Measurements from ENCODE around the gene TSHZ2.
A peak's percentile ranks its signal among the peaks of the same experiment; 100 is the strongest.
"Not testable (repeated sequence)": the region's sequence is repeated elsewhere in the genome, so short reads cannot be mapped to it uniquely, and the experiment has no call there.

Gene TSHZ2

DNA sequence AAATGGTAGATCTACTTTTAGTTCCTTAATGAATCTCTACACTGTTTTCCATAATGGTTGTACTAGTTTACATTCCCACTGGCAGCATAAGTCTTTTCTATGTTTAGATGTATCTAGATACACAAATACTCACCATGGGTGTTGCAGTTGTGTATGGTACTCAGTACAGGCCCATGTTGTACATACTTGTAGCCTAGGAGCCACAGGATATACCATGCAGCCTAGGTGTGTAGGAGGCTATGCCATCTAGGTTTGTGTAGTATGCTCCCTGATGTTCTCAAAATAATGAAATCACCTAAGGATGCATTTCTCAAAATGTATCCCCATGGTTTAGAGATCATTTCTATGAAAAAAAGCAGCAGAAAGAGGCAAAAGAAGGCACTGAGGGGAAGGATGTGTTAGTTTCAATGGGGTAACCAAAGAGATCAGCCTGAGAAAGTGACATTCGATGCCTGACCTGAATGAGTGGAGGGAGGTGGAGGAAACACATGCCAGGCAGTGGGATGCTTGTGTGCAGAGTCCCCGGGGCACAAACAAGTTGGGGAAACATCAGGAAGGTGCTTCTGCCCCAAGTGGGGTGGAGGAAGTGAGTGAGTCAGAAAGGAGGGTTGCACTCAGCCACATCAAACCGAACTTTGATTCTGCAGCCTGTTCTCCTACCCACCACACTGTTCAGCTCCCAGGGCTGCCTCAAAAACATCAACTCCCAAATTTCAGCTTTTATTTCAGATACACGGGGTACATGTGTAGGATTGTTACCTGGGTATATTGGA is 430.3 kb downstream of the TSHZ2 start:
- DNase-seq = no peak

DNA sequence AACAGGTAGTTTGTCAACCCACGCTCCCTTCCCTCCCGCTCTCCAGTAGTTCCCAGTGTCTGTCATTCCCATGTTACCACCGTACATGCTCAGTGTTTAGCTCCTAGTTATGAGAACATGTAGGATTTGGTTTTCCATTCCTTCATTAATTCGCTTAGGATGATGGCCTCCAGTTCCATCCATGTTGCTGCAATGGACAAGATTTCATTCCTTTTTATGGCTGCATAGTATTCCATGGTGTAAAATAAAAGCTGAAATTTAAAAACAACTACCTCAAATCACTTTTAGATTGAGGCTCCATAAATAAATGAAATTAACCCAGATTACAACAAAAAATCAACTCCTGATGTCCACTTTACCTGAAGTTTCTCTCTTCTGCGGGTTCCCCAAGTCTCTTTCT is 430.9 kb downstream of the TSHZ2 start:
- DNase-seq = no peak

DNA sequence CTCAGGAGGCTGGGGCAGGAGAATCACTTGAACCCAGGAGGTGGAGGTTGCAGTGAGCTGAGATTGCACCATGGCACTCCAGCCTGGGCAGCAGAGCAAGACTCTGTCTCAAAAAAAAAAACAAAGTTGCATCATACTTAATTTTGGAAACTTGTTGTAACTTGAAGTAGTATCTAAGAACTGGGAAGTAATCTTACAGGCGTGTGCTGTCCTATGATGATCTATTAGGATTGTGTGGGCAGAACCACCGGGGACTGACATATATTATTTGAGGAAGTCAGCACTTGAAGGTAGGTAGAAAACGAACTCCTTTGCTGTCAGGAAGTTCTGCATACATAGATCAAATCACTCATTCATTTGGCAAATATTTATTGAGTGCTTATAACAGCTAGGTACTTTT is 433.0 kb downstream of the TSHZ2 start:
- DNase-seq = no peak

DNA sequence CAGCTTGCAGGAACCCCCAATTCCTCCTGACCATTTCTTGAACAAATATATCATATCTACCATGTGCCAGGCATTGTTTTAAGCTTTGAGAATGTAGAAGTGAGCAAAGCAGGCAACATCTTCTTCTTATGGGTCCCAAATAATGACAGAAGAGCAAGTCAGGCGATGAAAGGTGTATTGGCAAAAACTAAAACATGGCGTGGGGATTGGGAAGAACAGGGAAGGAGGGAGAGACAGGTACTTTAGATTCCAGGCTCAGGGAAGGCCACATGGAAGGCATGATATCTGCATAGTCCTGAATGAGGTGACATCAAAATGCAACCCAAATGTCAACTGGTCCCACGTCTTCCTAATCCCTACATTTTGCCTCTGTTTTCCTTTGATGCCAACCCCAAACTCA is 434.4 kb downstream of the TSHZ2 start:
- DNase-seq = no peak

DNA sequence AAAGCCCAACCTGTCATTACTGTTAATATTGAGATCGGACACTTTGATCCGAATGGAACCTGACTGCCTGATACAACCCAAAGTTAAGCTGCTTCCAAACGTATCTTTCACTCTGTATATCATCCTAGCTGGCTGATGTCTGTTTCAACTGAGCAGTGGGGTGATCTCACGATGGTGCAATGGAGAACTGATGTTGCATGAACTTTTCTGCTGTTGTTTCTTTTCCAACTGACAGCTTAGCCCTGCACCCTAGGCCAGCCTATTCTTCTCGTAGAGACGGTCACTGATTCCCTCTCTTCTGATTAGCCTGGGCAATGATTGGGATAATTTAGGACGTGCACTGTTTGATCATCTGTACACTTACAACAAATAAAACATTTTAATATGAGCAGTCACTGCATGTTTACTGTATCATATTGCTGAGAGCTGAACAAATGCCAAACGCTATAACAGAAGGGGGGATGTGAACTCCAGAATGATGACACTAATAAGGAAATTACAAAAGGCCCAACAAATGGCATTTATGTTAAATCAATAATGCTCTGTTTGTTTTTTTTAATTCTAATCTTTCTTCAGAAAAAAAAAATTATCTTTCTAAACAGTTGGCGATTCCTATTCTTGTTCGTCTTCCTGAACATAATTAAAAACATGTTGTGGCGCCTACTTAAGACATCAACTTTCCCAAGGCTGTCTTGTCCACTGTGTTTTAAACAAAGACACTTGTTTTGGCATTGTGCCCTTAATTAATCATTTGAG is 436.7 kb downstream of the TSHZ2 start:
- DNase-seq = no peak

DNA sequence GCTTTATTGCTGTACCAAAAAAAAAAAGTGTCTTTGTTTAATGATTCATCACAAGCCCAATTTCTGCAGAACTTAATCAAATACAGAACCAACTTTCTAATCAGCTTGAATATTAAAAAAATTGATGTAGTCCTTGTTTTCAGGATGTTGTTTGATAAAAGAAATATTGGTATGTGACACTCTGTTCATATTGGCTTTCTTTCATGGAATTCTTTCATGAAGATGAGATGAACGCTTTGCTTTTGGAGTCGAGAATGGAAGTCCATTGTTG is 437.2 kb downstream of the TSHZ2 start:
- DNase-seq = no peak

DNA sequence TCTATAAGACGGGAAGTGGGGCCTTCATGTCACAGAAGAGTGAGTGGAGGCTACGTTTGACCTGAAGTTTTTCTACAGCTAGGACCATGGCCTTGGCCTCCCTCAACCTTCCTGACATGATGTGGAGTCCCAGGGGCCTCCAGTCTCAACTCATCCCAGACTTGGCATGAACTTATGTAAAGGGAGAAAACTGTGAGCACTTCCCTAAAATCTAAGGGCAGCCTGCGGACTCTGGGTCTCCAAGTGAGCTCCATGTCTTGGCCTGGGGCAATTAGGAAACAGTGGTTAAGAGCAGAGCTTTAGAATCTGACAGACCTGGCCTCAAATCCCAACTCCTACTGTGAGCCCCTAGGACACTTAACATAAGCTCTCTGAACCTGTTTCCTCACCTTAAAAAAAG is 439.0 kb downstream of the TSHZ2 start:
- DNase-seq = no peak

DNA sequence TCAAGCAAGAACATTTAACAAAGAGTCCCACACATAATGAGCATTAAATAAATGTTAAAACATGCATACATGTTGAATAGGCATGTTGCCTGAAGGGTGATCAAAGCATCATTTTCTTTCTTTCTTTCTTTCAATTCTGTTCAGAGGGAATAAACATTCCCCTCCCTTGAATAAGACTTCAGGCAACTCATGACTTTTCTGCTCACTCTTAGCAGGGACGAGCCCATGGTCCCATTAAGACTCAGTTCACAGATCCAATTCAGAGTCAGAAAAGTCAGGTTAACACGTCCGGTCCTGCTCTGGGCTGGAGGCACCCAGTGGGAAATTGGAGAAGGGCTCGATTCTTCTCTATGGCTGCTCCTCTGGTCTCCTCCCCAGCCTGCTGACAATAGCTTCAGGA is 439.7 kb downstream of the TSHZ2 start:
- no peak for DNase-seq

DNA sequence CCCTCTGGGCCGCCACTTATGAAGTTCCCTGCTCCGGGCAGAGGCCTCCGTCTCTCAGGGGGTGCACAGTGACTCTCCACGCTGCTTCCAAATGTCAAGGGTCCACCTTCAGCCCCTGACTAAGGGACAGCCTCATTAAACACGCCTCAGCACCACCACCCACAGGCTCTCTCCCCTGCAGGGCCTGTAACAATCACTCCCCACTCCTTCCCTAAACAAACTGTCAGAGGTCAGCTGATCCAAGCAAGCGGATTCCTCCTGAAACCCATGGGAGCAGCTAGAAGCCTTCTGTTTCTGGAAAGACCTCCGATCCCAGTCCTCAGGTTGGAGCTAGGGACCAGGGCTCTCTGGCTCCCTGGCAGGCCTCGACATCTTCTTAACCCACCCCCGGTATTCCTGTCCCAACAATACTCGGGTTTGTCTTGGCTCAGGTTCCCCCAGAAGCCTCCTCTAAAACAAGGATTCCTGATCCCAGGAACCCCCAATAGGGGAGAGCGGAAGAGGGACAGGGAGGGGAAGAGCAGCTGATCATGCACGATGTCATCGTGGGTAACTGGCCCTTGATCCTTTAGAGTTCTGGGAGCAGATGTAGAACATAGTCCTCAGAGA is 440.5 kb downstream of the TSHZ2 start:
- DNase-seq = no peak

DNA sequence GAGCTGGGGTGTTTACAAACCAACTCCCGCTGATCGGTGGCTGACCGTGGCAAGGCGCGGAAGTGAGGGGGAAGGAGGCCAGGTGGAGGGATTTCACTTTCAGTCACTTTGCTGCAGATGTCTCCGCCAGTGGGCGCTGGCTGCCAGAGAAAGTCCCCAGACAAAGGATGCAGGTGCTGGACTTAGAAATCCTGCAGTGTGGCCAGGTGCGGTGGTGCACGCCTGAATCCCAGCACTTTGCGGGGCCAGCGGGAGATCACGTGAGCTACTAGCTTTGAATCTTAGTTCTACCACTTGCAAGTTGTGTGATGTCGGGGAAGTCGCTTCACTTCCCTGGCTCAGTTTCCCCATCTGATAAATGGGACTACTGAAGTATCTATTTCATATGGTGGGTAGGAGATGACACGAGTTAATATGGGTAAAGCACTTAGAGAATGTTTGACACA is 441.1 kb downstream of the TSHZ2 start:
- DNase-seq = peak; percentile 70 to 77

DNA sequence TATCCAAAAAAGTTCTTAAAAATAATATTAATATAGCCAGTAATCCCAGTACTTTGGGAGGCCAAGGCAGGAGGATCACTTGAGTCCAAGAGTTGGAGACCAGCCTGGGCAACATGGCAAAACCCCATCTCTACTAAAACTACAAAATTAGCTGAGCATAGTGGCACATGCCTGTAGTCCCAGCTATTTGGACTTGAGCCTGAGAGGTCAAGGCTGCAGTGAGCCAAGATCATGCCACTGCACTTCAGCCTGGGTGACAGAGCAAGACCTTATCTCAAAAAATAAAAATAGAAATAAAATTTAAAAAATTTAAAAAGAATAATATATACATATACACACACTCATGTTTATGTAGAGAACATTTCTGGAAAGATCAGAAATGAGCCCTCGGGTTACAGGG is 441.7 kb downstream of the TSHZ2 start:
- not testable (repeated sequence) for DNase-seq

DNA sequence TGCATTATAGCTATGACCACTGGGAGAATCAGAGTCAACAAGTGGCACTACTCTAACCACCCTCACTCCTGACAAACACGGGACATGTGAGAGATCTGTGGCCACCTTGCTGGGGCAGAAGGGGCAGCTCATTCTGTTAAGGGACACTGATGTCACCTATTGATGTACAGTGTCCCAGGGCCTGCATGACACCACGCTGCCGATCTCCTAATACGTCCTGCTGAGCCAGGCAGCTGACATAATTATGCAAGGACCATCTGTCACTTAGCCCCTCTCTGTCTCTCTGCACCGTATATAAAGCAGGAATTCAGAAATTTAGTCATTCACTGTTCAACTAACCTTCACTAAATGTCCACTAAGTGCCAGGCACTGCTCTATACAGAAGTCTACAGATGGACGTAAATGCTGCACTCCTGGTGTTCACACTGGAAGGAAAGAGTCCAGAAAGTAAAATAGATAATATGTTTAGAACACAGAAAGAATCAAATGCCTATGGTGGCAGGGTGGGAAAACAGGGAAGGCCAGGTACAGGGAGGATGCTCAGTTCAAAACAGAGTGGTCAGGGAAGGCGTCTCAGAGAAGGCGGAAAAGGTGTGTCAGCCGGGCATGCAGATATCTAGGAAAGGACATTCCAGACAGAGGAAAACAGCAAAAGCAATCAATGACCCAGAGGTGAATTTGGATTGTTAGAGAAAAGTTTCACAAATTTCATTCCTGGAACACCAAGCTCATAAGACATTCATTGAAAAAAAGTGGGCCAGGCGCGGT is 447.7 kb downstream of the TSHZ2 start:
- no peak for DNase-seq

DNA sequence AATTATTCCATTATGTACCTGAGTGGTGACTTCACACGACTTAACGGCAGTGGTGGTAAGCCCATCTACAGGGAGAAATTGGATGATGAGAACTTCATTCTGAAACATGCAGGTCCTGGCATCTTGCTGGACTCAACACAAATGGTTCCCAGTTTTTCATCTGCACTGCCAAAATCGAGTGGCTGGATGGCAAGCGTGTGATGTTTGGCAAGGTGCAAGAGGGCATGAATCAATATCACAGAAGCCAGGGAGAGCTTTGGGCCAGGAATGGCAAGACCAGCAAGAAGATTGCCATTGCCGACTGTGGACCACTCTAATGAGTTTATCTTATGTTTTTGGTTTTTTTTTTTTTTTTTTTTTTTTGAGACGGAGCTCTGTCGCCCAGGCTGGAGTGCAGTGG is 449.2 kb downstream of the TSHZ2 start:
- no peak for DNase-seq

DNA sequence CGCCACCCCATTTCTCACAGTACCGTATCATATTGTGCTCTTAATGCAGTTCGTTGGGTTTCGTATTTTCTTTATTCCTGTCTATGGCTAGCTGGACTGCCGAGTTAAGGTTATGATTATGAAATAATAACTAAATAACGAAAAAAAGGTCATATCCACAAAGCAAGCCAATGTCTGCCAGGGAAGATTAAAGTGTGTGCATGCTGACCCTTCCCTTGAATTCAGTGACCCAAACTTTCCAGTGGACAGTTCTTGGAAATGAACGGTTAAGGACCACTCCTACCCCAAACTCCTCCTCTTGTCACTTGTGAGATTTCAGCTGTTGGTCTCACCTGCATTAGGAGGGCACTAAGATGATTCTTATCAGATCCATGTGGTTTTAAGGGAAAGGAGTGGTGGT is 449.9 kb downstream of the TSHZ2 start:
- DNase-seq = no peak

DNA sequence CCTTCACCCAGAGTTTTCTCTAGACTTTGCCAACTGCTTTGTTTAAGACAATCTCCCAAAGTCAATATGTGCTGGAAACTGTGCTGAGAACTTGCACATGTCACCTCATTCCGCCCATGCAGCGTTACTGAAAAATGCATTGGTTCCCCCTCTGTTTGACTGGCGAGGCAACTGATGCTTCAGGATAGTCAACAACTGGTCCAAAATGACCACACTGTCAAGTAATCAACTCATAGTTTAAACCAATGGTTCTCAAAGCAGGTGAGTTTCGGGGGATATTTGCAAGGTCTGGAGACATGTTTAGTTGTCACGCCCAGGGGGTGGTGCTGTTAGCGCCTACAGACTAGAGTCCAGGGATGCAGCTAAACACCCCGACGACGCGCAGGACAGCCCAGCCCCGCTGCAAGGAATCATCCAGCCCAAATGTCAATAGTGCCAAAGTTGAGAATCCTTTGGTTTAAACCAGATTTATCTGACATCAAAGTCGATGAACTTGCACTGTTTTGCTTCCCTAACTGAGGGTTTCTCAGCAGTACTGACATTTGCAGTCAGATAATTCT is 451.5 kb downstream of the TSHZ2 start:
- no peak for DNase-seq

DNA sequence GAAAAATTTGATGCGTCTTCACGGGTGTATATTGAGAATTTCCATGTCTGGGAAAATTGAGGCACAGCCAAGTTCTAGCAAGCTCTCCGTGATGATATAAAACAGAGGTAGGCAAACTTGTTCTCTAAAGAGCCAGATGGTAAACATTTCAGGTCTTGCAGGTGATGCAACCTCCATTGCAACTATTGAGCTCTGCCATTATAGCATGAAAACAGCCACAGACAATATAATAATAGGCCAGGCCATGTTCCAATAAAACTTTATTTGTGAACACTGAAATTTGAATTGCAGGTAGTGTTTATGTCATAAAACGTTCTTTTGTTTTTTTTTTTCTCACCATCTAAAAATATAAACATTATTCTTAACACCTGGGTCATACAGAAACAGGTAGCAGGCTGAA is 453.3 kb downstream of the TSHZ2 start:
- DNase-seq = no peak

DNA sequence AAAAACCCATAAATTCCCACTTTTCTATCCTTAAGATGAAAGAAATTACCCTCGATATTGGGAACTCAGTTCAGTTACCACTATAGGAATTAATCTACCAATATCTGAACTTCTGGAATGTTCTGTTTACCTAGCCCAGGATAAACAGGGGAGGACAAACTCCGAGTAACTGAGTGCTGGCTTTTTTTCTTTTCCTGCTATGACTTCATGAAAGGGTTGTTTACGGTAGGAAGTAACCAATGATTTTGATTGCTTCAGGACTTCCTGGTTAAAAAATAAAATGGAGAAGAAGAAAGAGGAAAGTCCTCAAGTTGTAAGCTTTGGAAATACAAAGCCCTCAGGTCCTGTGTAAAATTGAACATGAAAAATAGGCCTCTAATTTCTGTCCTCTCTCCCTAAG is 453.8 kb downstream of the TSHZ2 start:
- DNase-seq = no peak

DNA sequence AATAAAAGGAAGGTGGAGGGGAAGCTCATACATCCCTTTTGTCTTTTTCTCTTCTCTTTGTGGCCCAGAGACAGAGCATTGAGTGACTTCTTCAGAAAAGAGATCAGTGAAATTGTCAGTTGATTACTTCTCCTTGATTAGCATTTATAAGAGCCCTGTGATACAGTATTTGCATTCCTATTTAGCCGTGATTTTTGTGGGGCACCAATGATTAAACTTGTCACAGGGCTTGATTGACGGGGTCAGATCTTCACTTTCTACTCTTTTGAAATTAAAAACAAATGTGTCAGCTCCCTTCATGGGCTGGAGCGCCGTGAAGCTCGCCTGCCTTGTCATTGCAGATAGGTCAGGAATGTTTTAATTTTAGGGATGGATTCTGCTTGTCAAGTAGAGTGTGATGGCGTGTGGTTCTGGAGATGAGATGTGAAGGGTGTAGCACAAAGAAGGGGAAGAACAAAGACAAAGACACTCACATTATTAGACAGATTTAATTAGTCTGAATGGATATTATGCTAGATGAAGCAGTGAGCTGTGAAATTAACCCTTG is 454.7 kb downstream of the TSHZ2 start:
- no peak for DNase-seq

DNA sequence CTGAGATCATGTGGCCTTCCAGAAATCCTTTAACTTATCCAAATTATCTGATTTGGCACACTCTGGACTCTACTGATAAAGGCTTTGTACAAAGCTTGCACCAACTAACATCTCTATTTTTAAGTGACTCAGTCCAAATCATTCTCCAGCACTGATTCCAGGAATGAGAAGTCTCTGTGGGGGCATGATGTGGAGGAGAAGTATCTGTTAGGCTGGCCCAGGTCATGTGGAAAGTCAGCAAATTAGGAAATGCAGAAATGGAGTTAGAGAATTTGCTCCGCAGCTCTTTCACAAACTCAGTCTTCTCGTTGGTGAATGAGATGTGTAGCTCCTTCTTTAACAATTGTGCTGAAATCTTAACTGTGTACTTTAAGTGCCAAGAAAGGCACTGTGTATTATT is 455.8 kb downstream of the TSHZ2 start:
- no peak for DNase-seq

DNA sequence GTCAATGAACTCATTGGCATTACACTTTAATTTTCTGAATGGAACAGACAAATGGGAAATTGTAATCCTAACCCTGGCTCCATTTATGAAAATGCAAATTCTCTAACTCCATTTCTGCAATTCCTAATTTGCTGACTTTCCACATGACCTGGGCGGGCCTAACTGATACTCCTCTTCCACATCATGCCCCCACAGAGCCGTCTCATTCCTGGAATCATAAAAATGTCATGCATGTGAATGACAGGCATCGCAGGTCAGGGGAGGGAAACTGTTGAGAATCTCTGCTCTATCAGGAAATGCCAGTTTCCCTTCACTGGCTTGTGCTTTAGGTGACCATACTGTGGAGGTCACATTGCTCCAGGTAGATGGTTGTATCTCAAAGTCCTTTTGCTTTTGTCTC is 456.4 kb downstream of the TSHZ2 start:
- no peak for DNase-seq

DNA sequence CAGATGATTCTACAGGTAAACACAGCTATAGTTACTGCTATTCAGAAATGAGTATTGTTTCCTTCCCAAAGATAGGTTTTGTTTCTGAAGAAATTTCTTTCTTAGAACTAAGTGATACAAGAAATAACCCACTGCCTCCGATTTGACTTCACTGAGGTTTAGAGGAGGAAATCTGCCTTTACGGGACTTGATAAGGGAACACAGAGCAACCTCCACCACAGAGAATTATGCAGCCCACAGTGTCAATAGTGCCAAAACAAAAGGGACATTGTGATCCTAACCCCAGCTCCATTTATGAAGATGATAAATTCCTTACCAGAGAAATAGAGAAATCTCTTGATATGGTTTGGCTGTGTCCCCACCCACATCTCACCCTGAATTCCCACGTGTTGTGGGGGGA is 456.8 kb downstream of the TSHZ2 start:
- no peak for DNase-seq

DNA sequence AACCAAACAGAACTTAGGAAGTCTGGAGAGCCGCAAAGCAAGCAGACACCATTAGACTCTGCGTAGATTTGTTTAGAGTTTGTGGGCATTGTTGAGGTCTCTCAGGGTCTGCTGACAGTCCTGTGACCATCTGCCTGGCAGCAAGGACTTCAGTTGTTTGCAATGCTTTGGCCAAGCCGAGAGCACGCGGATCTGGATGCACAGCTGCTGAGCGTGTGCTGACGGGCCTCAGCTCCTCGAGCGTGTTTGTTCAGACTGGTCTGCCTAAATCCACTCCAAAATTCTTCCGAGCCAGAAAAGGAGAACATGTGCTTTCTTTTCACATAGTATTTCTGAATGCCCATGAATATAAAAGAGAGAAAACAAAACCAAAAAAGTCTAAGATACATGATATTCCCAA is 462.5 kb downstream of the TSHZ2 start:
- DNase-seq = peak; percentile 89 to 92

DNA sequence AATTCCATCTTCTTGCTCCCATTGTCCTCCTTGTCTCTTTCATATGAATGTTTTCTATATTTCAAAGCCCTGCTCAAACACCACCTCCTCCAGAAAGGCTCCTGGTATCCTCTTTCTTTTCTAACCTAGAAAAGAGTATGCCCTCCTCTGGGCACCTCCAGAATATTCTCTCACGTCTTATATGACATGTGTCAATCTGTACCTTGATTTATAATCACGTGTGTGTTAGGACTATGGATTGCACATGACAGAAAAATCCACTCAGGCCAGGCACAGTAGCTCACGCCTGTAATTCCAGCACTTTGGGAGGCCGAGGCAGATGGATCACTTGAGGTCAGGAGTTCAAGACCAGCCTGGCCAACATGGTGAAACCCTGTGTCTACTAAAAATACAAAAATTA is 464.8 kb downstream of the TSHZ2 start:
- not testable (repeated sequence) for DNase-seq

Measured in SHP77 (cell line).